Activated naive CD4-positive, alpha-beta T cell treated with anti-CD3 and anti-CD28 coated beads, Interleukin-2, amount 50 U/mL, for 16 hours (primary cell): ENCODE results near the gene NPFF.
"Not testable (repeated sequence)": the region's sequence is repeated elsewhere in the genome, so short reads cannot be mapped to it uniquely, and the experiment has no call there.

Experiments
- DNase-seq: peaks from one replicate; pipeline ENCODE4 v3.0.0-alpha.2; 2020

The NPFF gene, protein sequence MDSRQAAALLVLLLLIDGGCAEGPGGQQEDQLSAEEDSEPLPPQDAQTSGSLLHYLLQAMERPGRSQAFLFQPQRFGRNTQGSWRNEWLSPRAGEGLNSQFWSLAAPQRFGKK

DNA sequence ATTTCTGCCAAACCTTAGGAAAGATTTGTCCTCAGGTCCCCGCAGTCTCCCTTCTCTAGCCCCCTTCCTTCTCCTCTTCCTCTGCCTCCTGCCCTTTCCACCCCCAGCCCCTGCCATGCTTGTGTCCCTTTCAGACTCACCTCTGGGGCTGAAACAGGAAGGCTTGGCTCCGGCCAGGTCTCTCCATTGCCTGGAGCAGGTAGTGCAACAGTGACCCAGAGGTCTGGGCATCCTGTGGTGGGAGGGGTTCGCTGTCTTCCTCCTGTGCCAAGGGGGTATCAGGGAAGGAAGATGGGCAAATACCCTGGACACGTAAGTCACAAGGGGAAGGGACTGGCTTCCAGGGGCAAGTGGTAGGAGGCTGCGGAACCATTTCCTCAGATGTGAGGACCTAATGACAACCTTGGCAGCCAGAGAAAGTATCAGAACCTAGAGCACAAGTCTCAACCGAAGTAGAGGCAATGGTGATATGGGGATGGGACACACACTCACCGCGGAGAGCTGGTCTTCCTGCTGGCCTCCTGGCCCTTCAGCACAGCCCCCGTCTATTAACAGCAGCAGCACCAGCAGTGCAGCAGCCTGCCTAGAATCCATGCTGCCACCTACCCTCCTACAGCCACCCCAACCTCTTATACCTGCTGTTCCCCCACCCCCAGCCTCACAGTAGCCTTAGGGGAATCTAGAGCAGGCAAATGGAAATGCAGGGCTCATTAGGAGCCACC lies at the start of gene NPFF:
TSS of gene NPFF (minus strand) at position 604 of the 722 bp plus-strand sequence. CDS start at position 594, 10 bp downstream.
- DNase-seq, result no peak

DNA sequence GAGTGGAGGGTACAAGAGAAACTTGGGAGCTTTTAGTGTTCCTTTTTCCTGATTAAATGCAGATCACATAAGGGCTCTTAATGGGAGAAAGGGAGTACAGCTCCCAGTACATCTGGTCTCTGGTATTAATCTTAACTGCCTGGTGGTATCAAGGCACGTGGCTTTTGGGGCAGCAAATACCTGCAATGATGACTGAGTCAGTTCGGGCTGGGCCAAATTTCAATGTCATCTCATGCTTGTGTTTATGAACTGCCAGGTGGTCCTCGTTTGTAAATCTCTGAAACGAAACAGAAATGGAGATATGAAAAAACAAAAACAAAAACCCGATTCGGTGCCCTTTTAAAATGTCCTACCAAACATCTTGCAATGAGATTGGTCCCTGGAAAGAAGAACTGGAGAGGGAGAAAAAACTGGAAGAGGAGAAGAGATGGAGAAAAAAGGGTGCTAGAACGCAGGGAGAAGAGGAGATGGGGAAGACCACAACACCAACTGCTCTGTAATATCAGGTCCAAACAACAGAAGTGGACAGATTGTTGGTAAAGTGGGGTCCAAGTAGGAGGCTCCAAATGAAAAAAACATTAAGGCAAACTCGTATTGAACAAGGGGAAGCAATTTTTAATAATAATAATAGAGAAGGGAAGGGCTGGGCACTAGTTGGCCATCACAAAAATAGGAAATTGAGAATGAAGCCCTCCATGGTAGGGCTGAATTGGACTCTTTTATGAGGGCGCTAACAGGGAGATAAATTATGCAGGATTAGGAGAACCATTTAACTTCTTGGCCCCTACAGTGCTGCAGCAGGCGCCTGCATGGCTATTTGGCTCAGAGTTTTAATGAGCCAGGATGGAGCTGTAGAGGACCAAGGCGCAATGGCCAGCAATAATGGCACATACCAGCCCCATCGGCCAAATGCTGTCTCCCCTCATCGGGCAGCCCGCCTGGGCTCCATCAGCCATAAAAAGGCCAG lies 45.4 kb upstream of the NPFF start:
- no peak for DNase-seq

DNA sequence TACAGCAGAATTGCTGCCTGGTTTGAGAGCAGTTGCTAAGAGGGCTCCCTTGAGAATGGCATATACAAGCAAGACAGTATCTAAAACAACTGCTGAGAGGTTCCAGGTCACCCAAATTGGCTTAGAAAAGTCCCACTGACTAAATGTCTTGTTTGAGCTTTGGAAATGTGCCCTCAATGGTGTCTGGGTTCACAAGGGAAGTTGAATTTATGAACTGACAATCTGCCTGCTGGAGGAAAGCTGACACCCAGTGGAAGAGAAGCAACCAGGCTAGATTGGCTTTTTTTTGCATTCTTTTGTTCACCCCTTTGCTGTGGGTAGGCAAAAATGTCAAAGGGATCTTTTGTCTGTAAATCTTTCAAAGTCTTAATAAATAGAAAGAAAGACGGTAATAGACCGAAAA lies 44.6 kb upstream of the NPFF start:
- DNase-seq, result no peak

DNA sequence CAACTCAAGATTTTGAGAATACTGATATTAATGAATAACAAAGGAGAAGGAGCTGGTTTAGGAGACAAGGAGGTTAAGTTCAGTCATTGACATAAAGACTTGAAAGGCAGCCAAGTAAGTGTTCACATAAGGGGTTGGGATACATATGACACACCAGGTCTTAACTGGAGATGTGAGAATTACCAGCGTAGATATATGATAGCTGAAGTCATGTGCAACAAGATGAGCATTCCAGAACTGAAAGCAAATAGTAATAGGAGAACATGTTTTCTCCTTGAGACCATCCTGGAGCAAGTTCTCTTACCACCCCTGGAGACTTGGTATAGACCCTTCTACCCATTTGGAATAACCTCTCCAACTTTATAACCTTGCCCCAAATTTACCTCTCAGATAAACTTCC lies 43.3 kb upstream of the NPFF start:
- DNase-seq, result no peak

DNA sequence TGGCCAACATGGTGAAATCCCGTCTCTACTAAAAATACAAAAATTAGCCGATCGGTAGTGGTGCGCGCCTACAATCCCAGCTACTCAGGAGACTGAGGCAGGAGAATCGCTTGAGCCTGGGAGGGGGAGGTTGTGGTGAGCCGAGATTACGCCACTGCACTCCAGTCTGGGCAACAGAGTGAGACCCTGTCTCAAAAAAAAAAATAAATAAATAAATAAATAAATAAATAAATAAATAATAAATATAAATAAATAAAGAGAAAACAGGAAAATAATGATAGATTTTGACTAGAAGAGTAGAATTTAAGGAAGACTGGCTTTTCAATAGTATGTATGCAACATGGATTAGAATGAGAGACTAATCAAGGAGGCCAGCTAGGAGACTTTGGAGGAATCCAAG lies 42.8 kb upstream of the NPFF start:
- not testable (repeated sequence) for DNase-seq

DNA sequence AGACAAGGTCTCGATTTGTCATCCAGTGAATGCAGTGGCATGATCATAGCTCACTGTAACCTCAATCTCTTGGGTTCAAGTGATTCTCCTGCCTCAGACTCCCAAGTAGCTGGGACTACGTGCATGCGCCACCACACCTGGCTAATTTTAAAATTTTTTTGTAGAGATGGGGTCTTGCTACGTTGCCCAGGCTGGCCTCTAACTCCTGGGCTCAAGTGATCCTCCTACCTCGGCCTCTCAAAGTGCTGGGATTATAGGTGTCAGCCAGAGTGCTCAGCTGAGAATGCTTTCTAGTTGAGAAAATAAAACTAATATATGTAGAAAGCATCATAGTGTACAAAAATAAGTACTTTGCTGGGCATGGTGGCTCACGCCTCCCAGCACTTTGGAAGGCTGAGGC lies 41.1 kb upstream of the NPFF start:
- not testable (repeated sequence) for DNase-seq

DNA sequence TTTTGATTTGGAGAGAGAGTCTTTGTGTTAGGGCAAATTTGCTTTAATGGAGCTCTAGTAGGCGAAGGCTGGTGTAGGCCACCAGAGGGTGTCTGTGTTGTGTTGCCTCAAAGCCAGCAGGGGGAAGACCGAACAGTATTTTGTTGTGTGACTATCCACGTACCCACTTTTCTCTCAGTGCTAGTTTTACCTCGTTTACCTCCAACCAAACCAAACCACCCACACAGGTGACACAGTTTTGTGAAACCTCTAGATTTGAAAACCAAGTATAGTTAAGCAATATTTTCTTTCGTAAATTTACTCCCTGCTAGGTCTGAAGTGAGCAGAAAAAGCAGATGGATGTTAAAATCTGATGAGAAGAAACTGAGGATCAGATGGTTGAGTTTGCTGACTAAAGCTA lies 36.3 kb upstream of the NPFF start:
- DNase-seq, result peak; percentile 57

DNA sequence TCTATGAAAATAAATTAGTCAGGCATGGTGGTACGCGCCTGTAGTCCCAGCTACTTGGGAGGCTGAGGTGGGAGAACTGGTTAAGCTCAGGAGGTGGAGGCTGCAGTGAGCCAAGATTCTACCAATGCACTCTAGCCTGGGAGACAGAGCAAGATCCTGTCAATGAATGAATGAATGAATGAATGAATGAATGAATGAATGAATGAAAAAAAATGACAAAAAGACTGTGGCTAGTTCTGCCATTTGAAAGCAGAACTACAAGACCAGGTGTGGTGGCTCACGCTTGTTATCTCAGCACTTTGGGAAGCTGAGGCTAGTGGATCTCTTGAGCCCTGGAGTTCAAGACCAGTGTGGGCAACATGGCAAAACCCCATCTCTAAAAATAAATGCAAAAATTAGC lies 32.2 kb upstream of the NPFF start:
- no peak for DNase-seq

DNA sequence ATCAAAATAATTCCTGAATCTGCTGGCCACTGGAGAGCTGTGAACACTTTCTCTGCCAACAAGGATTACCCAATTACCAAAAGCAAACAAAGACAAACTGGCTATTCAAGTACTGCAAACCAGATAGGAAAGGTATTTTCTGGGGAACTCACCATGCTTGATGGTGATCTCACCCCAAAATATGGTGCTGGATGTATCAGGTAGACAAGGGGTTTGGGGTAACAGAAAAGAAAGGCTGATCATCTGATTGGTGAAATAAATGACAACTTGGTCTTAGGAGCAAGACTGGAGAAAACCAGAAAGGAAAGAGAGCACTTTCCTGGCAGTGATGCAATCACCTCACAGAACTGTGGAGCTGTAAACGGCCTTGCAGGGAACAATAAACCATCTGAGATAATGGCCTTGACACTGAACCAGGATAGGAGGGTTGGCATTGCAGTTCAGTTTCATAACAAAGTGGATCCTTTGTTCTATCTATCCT lies 31.0 kb upstream of the NPFF start:
- no peak for DNase-seq

DNA sequence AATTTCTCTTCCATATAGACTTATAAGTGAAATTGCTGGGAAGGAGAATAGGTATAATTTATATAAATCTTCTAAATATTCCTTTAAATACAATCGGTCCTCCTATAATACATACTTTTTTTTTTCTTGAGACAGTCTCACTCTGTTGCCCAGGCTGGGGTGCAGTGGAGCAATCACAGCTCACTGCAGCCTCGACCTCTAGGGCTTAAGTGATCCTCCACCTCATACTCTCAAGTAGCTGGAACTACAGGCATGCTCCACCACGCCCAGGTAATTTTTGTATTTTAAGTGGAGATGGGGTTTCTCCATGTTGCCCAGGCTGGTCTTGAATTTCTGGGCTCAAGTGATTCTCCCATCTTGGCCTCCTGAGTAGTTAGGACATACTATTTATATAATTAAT lies 29.7 kb upstream of the NPFF start:
- no peak for DNase-seq

DNA sequence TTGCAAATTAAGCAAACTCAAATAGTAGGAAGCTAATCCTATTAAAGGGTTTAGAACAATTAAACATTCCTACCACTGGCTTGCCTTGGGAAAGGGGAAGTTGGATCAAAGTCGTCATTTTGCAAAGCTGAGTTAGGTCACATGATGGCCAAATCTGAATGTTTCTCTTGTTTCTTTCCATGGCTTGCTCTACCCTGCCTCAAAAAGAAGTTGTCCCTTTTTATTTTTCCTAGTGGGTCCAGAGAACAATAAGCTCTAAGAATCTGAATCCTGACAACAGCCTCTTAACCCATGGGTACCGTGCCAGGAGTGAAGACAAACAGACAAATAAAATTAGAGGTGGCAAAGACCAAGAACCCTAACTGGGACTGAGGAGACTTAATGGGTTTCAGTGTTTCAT lies 26.2 kb upstream of the NPFF start:
- DNase-seq, result no peak

DNA sequence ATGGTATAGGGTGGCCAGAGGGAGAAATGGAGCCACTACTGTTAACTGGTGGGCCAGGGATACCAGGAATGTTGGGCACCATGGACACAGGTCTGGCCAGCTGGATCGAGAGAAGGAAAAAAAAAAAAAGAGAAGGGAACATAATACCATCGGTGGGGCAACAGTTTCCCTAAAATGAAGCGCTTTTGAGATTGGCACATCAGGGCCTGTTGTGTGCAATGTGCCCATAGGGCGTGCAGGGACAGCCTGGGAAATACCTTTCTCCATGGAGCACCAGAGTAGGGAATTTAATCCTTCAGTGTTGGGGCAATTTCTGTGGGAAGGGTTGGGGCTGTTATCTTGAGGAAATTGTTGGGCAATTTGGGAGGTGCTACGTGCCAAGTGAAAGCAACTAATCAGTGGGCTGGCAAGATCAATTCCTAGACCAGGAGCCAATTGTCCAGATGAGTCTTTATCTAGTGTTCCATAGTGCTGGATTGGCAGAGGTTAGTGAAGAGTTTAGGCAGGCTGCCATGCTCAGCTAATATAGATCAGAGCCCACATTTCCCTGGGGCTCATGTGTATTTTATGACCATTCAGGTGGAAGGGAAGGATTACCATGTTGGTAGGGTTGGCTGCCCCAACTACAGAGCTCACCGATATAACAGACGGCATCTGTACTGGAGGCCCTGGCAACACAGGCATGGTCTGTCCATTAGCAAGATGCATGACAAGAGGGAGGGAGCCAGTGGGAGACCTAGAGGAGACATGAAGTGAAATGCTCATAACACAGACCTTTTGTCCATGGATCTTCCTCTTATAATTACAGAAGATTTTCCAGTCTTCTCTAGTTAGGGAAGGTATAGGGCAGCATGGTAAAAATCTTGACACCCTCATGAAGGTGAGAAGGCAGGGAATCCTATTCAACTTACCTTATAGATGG lies 25.5 kb upstream of the NPFF start:
- no peak for DNase-seq

DNA sequence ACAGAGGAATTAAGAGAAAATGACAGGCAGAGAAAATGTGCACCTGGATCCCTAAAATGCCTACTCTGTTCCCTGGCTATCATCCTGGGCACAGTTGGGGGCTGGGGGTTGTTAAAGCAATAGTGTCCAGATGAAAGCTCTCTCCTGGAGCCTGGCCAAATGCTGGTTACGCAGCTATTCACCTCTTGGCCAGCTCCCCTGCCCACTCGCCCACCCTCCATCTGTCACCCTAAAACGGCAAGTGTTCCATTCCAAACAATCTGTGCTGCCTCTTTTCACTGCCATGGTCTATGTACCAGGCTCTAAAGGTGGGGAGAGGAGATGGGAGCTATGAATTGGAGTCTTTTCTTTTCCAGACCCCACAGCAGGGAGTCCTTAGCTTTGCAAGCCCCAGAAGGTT lies 24.7 kb upstream of the NPFF start:
- no peak for DNase-seq

DNA sequence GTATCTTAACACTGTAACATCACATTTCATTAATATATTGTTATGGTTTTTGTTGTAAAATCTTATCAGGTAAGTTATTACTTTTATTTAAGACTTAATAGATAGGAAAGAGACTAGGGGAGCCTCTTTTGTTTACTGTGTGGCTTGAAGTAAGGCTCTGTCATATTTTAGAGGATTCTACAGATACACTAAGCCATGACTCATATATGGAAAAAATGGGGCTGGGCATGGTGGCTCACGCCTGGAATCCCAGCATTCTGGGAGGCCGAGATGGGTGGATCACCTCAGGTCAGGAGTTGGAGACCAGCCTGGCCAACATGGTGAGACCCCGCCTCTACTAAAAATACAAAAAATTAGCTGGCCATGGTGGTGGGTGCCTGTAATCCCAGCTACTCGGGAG lies 23.6 kb upstream of the NPFF start:
- no peak for DNase-seq

DNA sequence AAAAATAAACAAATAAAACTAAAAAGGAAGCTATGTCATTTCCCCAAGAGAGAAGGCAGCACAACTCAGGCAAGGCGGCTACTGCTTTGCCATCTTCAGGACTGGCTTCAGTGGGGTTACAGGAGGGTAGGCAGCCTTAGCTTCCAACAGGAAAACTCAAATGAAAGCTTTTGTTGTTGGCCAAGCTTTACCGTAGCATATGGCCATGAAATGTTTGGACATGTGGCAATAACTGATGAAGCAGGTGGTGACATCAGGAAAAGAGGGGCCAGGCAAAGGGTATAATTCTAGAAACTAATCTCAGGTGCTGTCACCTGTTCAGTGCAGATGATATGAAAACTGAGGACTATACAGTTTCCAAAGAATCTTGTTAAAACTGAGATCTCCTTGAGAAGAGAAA lies 22.8 kb upstream of the NPFF start:
- DNase-seq, result no peak

DNA sequence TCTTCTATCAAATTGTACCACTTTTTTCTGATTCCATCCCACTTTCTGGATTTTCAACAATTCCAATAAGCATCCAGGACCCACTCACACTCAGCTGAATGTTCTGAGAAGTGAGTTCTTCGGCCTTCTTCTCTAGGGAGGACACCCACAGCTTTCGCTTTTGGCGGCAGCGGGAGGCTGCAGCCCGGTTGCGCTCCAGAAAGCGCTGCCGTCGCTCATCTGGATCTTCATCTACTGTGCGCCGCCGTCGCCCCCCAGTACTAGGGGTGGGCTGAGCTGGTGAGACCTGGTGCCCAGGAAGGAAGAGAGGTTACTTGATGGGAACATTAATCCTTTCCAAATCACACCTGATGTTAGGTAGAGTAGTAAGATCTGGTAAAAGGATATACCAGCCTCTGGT lies 17.2 kb upstream of the NPFF start:
- DNase-seq, result no peak

DNA sequence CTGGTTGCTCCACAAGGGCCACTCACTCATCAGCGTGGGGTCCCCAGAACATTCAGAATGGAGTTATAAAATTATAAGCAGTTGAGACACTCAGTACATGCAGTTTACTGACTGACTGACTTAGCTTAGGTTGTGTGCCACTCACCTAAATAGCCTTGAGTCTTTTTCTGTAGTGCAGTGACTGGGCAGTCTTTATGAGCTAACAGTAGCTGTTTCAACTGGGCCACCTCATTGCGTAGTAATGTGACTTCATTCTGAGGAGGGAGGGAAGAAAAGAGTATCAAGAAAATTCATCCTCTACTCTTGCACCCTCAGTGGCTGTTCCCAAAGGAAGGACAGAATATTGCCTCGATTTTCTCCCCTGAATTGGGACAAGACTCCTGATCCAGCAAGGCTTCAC lies 15.8 kb upstream of the NPFF start:
- DNase-seq, result no peak

DNA sequence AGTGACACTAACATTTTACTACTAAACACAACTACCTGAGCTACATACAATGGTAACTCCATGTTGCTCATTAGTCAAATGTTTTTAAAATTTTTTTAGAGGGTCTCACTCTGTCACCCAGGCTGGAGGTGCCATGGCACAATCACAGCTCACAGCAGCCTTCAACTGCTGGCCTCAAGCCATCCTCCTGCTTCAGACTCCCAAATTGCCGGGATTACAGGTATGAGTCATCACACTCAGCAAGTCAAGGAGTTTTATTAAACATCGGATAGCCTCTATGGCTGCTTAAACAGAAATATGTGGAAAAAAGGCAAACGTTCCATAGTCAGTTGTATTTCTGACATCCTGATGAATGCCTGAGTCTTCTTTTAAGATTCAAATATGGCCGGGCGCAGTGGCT lies 11.1 kb upstream of the NPFF start:
- no peak for DNase-seq

DNA sequence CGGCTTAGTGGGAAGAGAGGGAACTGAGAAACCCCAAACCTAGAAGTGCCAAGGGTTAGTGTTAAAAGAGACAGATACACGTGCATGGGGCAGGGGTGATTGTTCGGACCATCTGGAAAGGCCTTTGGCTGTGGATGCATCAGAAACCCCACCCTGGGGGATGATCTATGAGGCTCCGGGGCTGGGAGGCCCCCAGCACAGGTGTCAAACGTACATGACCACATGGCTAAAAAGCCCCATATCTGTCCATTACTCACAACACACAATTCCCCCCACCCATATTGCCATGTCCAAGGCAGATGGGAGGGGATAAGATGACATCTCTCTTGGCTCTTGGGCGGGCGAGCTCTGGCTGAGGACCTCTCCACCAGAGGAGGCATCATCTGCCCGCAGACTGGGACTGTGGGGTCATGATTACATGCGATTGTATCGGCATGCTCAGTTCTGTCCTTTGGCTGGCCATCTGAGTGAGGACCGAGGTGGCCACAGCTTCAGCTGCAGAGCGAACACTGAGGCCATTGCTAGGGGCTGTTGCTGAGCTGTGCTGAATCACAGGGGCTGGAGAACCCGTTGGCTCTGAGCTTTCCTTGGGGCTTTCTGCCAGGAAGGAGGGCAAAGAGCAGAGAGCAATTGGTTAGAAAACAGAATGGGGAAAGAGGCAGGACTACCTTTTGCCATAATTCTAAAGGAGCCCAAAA lies 9.6 kb upstream of the NPFF start:
- no peak for DNase-seq

DNA sequence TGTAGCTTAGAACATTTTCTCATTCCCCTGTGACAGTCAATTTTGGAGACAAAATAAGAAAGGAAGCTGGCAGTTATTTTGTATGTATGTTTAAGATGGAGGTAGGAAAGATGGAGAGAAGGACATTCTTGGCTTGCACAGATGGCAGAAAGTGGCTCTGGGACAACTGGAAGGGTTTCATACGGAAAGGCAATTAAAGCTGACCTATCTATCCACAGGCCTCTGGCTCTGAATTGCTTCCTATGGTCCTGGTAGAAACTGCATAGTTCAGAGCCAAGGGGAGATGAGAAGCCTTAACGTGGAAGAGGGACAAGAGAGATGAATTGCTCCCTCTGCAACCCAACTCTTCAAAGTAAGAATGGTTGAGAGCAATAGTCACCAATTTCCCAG lies 8.0 kb upstream of the NPFF start:
- no peak for DNase-seq

DNA sequence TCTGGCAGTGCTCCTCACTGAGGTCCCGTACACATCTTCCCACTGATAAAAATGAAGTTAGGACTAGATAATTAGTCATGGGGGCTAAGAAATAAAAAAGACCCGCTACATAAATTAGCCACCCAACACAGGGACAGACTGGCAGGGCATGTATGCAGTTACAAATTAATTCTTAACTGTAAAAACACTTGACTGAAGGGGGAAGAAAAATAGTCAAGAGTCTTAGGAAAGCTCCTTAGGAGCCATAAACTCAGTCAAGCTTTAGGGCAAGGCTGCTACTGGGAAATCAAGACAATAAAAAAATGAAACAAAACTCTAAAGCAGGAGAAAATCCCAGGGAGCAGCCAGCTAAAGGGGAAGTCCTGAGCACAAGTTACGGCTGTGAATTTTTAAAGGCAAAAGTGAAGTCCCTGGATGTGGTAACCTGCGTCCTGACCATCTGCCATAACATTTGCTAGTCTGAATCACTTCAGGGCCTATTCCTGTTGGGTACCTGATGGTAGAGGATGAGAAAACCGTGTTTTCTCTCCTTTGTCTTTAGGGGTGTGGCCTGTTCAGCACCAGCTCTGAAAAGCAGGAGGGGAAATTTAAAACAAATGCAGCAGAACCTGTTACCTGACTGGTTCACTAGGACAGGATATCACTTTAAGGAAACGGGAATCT lies 7.5 kb upstream of the NPFF start:
- DNase-seq, result no peak
